ENCODE data around the gene RNF7. TPM values are rescaled to one million over a fixed set of nuclear protein-coding genes. Genes with fewer than 3 reads are reported as not detected.
A peak's percentile ranks its signal among the peaks of the same experiment; 100 is the strongest.

Gene RNF7
- total and polyA plus RNA-seq, 2 of the 8 experiments (the other 6 are each of a cell fraction or from before 2014, with no cell fraction given): 78.4 to 113 TPM

GRCh38 chr3:141746962-141747361 lies 8.9 kb downstream of the RNF7 start:
- Histone ChIP-seq H3K4ac (replicated peaks; ENCODE audit: insufficient read length, low read depth, low read length) (no peak overlapping the region), H3K18ac (ENCODE audit: extremely low read depth, low read length) (no peak overlapping the region), H3K79me1 (ENCODE audit: low read depth, low read length) (no peaks in the 10 kb centered on the region), H2BK15ac (ENCODE audit: low read length) (no peak overlapping the region), H3K4me1 (replicated peaks in 1 of 4; ENCODE audit: control insufficient read depth in 3 of 4, insufficient read depth in 4 of 4, low read length in 3 of 4) (no peaks in the 10 kb centered on the region), H4K20me1 (replicated peaks in 1 of 2; ENCODE audit: control insufficient read depth in 1 of 2, insufficient read depth in 2 of 2, low read length in 2 of 2) (peaks cover 0 to 4% of the 10 kb centered on the region in 2 experiments), H3K23me2 (ENCODE audit: low read depth, low read length) (no peaks in the 10 kb centered on the region), H3K4me3 (ENCODE audit: extremely low read depth in 1 of 4, insufficient read depth in 2 of 4, low read depth in 3 of 4, low read length in 4 of 4) (no peak overlapping the region), H3K4me2 (ENCODE audit: insufficient read depth in 1 of 2, low read depth in 2 of 2, low read length in 2 of 2) (no peak overlapping the region), H3K9ac (replicated peaks in 1 of 4; ENCODE audit: extremely low read depth in 1 of 4, low read depth in 3 of 4, low read length in 3 of 4) (no peak overlapping the region), H2AFZ (ENCODE audit: low read length) (no peak overlapping the region), H3K79me2 (ENCODE audit: control insufficient read depth in 1 of 2, insufficient read depth in 2 of 2, low read length in 2 of 2) (peaks cover 0 to 20% of the 10 kb centered on the region in 2 experiments; a peak in 2 of 4 replicates), H2AK5ac (ENCODE audit: low read depth, low read length) (no peak overlapping the region), H3K9me3 (ENCODE audit: insufficient read depth in 2 of 2, low read depth in 1 of 2, low read length in 1 of 2) (no peaks in the 10 kb centered on the region), H2BK120ac (replicated peaks; ENCODE audit: low read depth, low read length) (no peak overlapping the region), H3K27me3 (replicated peaks in 1 of 4; ENCODE audit: control insufficient read depth in 3 of 4, extremely low read depth in 1 of 4, insufficient read depth in 3 of 4, low read length in 3 of 4) (no peaks in the 10 kb centered on the region), H2BK12ac (ENCODE audit: low read depth, low read length) (no peak overlapping the region), H3K14ac (ENCODE audit: insufficient read length) (no peak overlapping the region), H2BK5ac (ENCODE audit: low read depth, low read length) (no peak overlapping the region), H3K27ac (ENCODE audit: low read depth, low read length) (no peak overlapping the region), H2BK20ac (ENCODE audit: low read length) (no peak overlapping the region), H4K91ac (replicated peaks; ENCODE audit: insufficient read length, low read length) (no peak overlapping the region), H4K5ac (ENCODE audit: insufficient read length, low read depth, low read length) (no peak overlapping the region), H3K56ac (replicated peaks; ENCODE audit: insufficient read length, low read depth, low read length) (no peak overlapping the region), H3K36me3 (ENCODE audit: control insufficient read depth in 2 of 4, insufficient read depth in 4 of 4, low read length in 3 of 4) (peaks cover 2 to 45% (median 18%) of the 10 kb centered on the region in 4 experiments), H3K23ac (ENCODE audit: insufficient read length) (no peak overlapping the region), H4K8ac (ENCODE audit: extremely low read depth, insufficient read depth, low read length) (no peak overlapping the region)
- POLR2A ChIA-PET (ENCODE audit: partially characterized antibody): interaction anchor here (1.0 kb wide), 1 partner anchor 130 kb away, joined by 3 read pairs; the partner anchor contains the start of gene ATP1B3
- DNase-seq (ENCODE audit: low read depth in 1 of 2, low spot score in 2 of 2): no peak
- 93% methylated on average over 4 of the region's 4 CpGs; no CpG with 5 or more reads in 1 of the 2 experiments for WGBS, 2 experiments (ENCODE audit: extremely low coverage in 1 of 2, insufficient coverage in 1 of 2, insufficient read length in 1 of 2, insufficient replicate concordance in 2 of 2, low coverage in 1 of 2, low lambda C conversion rate in 2 of 2, missing lambda C conversion rate in 1 of 2)
- CTCF ChIA-PET (ENCODE audit: partially characterized antibody): interaction anchor here (1.5 kb wide), 1 partner anchor 12 kb away, joined by 4 read pairs; no protein-coding TSS in a partner anchor
- TF ChIP-seq FOSL1 (IDR thresholded peaks at IDR 0.05; ENCODE audit: insufficient read depth, low read depth, low read length) (no peak), RBBP5 (IDR thresholded peaks at IDR 0.05; ENCODE audit: borderline replicate concordance, low read depth, low read length) (no peak), POLR2AphosphoS5 (IDR thresholded peaks at IDR 0.05; ENCODE audit: low read depth, low read length) (peak; percentile 42; the same call in 1 of the 2 replicates)
- no peak for FAIRE-seq
